GM18526 (cell line): Measurements from ENCODE around the gene GPBP1.

ENCODE experiments used
- POLR2A ChIP-seq: IDR thresholded peaks from 3 replicates; pipeline ENCODE4 v1.6.1; 2011; ENCODE audit not compliant: insufficient read length; ENCODE audit errors: extremely low read depth

The GPBP1 gene

GRCh38 chr5:57232293-57233033 is 58.6 kb downstream of the GPBP1 start:
- TF ChIP-seq POLR2A: no peak

GRCh38 chr5:57243286-57244137 is 69.7 kb downstream of the GPBP1 start:
- no peak for TF ChIP-seq POLR2A

DNA sequence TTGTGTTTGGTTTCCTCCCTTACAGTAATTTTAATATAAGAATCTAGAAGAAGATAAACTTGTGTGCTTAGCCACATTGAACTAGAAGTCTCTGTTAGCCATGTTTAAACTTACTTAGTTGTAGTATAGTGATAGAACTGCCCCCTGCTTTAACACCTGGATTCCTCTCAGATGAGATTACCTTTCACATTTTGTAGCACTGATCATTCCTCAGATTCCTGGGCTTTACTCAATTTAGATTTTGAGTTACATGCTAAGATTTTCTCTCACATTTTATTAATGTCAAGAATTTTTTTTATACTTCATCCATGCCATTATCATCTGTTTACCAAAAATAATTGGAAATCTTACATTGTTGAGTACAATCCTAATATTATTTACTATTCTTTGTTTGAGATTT is 70.5 kb downstream of the GPBP1 start:
- TF ChIP-seq POLR2A: no peak

GRCh38 chr5:57246426-57246825 is 72.6 kb downstream of the GPBP1 start:
- no peak for TF ChIP-seq POLR2A

GRCh38 chr5:57247765-57248164 is 73.9 kb downstream of the GPBP1 start:
- TF ChIP-seq POLR2A: no peak

GRCh38 chr5:57249265-57249874 is 75.5 kb downstream of the GPBP1 start:
- no peak for TF ChIP-seq POLR2A

GRCh38 chr5:57258052-57258451 is 84.2 kb downstream of the GPBP1 start:
- TF ChIP-seq POLR2A: no peak

DNA sequence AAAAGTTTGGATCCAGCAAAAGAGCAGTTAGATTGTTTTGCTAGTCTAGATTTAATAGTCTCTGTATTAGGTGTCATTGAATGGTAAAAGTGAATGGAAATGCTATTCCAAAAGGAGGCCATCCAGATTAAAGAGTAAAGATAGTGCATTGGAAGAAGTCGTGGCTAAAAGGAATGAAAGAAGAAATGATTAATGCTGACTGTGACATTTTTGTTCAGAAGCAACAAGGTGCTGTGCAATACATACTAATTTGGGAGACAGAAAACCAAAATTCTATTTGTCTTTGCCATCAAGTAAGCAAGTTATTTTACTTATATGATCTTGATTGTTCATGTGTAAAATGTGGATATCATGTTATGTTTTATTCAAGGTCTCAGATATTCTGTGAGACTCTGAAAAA is 85.1 kb downstream of the GPBP1 start:
- no peak for TF ChIP-seq POLR2A

GRCh38 chr5:57259704-57260103 is 85.8 kb downstream of the GPBP1 start:
- TF ChIP-seq POLR2A: no peak

- TF ChIP-seq POLR2A: no peak
These were observed 88.7 kb downstream of the GPBP1 start for GRCh38 chr5:57262541-57262940.

- TF ChIP-seq POLR2A: no peak
These were observed 93.9 kb downstream of the GPBP1 start for GRCh38 chr5:57267805-57268204.

- no peak for TF ChIP-seq POLR2A
These were observed 102.5 kb downstream of the GPBP1 start for GRCh38 chr5:57276353-57276752.

DNA sequence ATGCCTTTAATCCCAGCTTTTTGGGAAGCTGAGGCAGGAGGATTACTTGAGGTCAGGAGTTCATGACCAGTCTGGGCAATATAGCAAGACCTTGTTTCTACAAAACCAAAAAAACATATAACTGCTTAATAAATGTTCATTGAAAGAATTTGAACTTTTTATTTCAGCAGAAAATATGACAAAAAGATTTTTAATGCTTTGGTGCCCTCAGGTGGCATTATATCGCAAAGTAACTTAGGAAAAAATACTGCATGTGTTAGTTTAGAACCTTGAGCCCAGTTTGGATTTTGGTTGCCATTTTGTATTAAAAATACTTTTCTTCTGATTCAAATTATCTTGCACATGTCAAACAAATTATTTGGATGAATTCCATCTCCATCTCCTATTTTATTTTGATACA is 103.2 kb downstream of the GPBP1 start:
- no peak for TF ChIP-seq POLR2A

DNA sequence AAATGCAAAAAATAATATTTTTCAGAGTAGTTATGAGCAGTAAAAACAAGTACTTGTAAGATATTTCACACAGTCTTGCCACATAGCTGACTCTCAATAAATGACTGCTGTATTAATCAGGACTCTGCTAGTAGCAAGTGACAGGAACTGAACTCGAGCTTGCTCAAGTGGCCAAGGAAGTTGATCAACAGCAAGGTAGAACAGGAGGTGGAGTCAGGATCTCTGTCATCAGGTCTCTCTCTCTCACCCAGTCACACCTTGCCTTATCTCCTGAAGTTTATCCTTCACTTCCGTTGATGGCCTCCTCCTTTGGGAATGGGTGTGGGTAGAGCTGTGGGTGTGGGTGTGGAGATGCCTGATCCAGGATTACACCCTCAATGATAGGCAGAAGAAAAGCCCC is 107.0 kb downstream of the GPBP1 start:
- TF ChIP-seq POLR2A: no peak

GRCh38 chr5:57291894-57292293 is 118.0 kb downstream of the GPBP1 start:
- TF ChIP-seq POLR2A: no peak

DNA sequence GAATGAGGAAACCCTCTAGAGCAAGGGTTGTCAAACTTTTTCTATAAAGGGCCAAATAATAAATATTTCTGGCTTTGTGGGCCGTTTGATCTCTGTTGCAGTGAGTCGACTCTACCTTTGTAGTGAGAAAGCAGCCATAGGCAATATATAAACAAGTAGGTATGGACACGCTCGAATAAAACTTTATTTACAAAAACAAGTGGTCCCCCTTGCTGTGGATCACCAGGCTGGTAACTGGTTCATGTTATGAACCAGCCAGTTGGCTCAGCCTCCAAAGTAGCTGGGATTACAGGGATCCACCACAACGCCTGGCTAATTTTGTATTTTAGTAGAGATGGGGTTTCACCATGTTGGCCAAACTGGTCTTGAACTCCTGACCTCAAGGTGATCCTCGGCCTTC is 118.5 kb downstream of the GPBP1 start:
- TF ChIP-seq POLR2A: no peak
